Type B pancreatic cell (in vitro differentiated cells): ENCODE results near the gene KHK. TPM values are rescaled to one million over a fixed set of nuclear protein-coding genes. Genes with fewer than 3 reads are reported as not detected.

Source experiments
- DNase-seq: peaks from one replicate; pipeline ENCODE4 v3.0.0; 2021; ENCODE audit warnings: mixed read lengths; ENCODE audit not compliant: unreplicated experiment; ENCODE audit errors: extremely low spot score
- H3K27ac Mint-ChIP-seq: 2 replicates; pipeline ENCODE4 v1.8.0; 2021; ENCODE audit warnings: mild to moderate bottlenecking, mixed read lengths
- H3K27me3 Mint-ChIP-seq: 2 replicates; pipeline ENCODE4 v1.8.0; 2021; ENCODE audit warnings: mixed read lengths
- H3K36me3 Mint-ChIP-seq: 2 replicates; pipeline ENCODE4 v1.8.0; 2021; ENCODE audit warnings: mixed read lengths
- H3K4me1 Mint-ChIP-seq: one replicate; pipeline ENCODE4 v1.8.0; 2021; ENCODE audit warnings: mixed read lengths; ENCODE audit not compliant: unreplicated experiment
- H3K4me3 Mint-ChIP-seq: 2 replicates; pipeline ENCODE4 v1.8.0; 2021; ENCODE audit warnings: mild to moderate bottlenecking, mixed read lengths
- H3K9me3 Mint-ChIP-seq: 2 replicates; pipeline ENCODE4 v1.8.0; 2021; ENCODE audit warnings: mixed read lengths
- CTCF ChIP-seq: fragments of 200-600 bp; sonication (generic); conservative IDR thresholded peaks from 2 replicates; pipeline ENCODE4 v1.5.0; 2021; ENCODE audit warnings: antibody characterized with exemption, mild to moderate bottlenecking
- total RNA-seq: library from RNA; stranded (reverse); gene quantifications from 2 replicates; pipeline ENCODE4 v1.2.1, GENCODE V29; 2021; ENCODE audit warnings: low replicate concordance

KHK gene
- total RNA-seq, 1 donor from 2014 or later: 14.7 TPM

- H3K27ac Mint-ChIP-seq: no peak overlapping the region
- no peaks in the 10 kb centered on the region for H3K27me3 Mint-ChIP-seq
- no peaks in the 10 kb centered on the region for H3K9me3 Mint-ChIP-seq
- no peak overlapping the region for H3K4me3 Mint-ChIP-seq
- no peak for TF ChIP-seq CTCF
- peaks cover 20% of the 10 kb centered on the region for H3K36me3 Mint-ChIP-seq
- H3K4me1 Mint-ChIP-seq: peaks cover 6% of the 10 kb centered on the region
- DNase-seq: no peak
Observed at GRCh38 chr2:27039871-27040270, 46.7 kb upstream of the KHK start.

GRCh38 chr2:27040282-27040681, 46.3 kb upstream of the KHK start:
- H3K9me3 Mint-ChIP-seq: no peaks in the 10 kb centered on the region
- H3K4me1 Mint-ChIP-seq: peaks cover 3% of the 10 kb centered on the region
- H3K4me3 Mint-ChIP-seq: no peak overlapping the region
- H3K27ac Mint-ChIP-seq: no peak overlapping the region
- TF ChIP-seq CTCF: no peak
- peaks cover 17% of the 10 kb centered on the region for H3K36me3 Mint-ChIP-seq
- no peak for DNase-seq
- no peaks in the 10 kb centered on the region for H3K27me3 Mint-ChIP-seq

- no peak overlapping the region for H3K4me3 Mint-ChIP-seq
- no peak overlapping the region for H3K27ac Mint-ChIP-seq
- H3K27me3 Mint-ChIP-seq: no peaks in the 10 kb centered on the region
- H3K36me3 Mint-ChIP-seq: peaks cover 14% of the 10 kb centered on the region
- peaks cover 3% of the 10 kb centered on the region for H3K4me1 Mint-ChIP-seq
- H3K9me3 Mint-ChIP-seq: no peaks in the 10 kb centered on the region
- DNase-seq: no peak
- no peak for TF ChIP-seq CTCF
Observed at GRCh38 chr2:27041752-27042151, 44.8 kb upstream of the KHK start.

- Mint-ChIP-seq H3K27ac (no peak overlapping the region), H3K27me3 (no peaks in the 10 kb centered on the region), H3K4me1 (peaks cover 3% of the 10 kb centered on the region), H3K36me3 (peaks cover 14% of the 10 kb centered on the region), H3K9me3 (no peaks in the 10 kb centered on the region), H3K4me3 (no peak overlapping the region)
- DNase-seq: no peak
- TF ChIP-seq CTCF: no peak
Observed at GRCh38 chr2:27042159-27042661, 44.4 kb upstream of the KHK start.

- Mint-ChIP-seq H3K4me3 (no peak overlapping the region), H3K27ac (no peak overlapping the region), H3K27me3 (no peaks in the 10 kb centered on the region), H3K9me3 (no peaks in the 10 kb centered on the region), H3K36me3 (peaks cover 14% of the 10 kb centered on the region), H3K4me1 (peaks cover 3% of the 10 kb centered on the region)
- no peak for TF ChIP-seq CTCF
- no peak for DNase-seq
Observed at GRCh38 chr2:27042985-27043634, 43.5 kb upstream of the KHK start.
